Measurements from ENCODE around the gene LRP1. TPM values are rescaled to one million over a fixed set of nuclear protein-coding genes. Genes with fewer than 3 reads are reported as not detected.

LRP1 gene
- total RNA-seq, 2 experiments from 2014 or later: 1.1 to 4.4 TPM

GRCh38 chr12:57180321-57180989 is 52.2 kb downstream of the LRP1 start:
- no peak overlapping the region for H3K4me3 ChIP-seq (ENCODE audit: low read depth, low read length, poor library complexity, severe bottlenecking)
- POLR2A ChIA-PET: no interaction called here
- CTCF ChIA-PET (ENCODE audit: unreplicated experiment): no interaction called here
- no peak overlapping the region for H2AFZ ChIP-seq (ENCODE audit: low read length)
- no peaks in the 10 kb centered on the region for H3K79me2 ChIP-seq (ENCODE audit: insufficient read depth, low read depth, low read length)
- H3K9me2 ChIP-seq (ENCODE audit: insufficient read depth, low read length): no peaks in the 10 kb centered on the region
- no peaks in the 10 kb centered on the region for H3K9me3 ChIP-seq (ENCODE audit: low read length)
- peaks cover 9% of the 10 kb centered on the region for H3K4me1 ChIP-seq (ENCODE audit: insufficient read depth, low read length, poor library complexity, severe bottlenecking)
- no peak for DNase-seq (ENCODE audit: low spot score)
- no peaks in the 10 kb centered on the region for H4K20me1 ChIP-seq (ENCODE audit: insufficient read depth, low read length)
- TF ChIP-seq EZH2phosphoT487 (IDR thresholded peaks at IDR 0.05; ENCODE audit: borderline replicate concordance, low read depth, low read length): no peak
- TF ChIP-seq CTCF (conservative IDR thresholded peaks at IDR 0.05; ENCODE audit: low read length): no peak
- H3K27ac ChIP-seq (ENCODE audit: low read depth, low read length, poor library complexity, severe bottlenecking): no peak overlapping the region
- H3K36me3 ChIP-seq (ENCODE audit: insufficient read depth, low read length): no peaks in the 10 kb centered on the region
- H3K4me2 ChIP-seq (ENCODE audit: low read length): no peak overlapping the region
- BruUV-seq (replicated peaks): no TSS peak
- intact Hi-C loops (cut with micrococcal nuclease; ENCODE audit: unreplicated experiment): loop anchor here (5.0 kb wide), 2 partner anchors 113 to 173 kb away; partner anchors contain the start of gene ZBTB39

GRCh38 chr12:57181072-57181471 is 52.8 kb downstream of the LRP1 start:
- no TSS peak for BruUV-seq (replicated peaks)
- TF ChIP-seq CTCF (conservative IDR thresholded peaks at IDR 0.05; ENCODE audit: low read length) (no peak), EZH2phosphoT487 (IDR thresholded peaks at IDR 0.05; ENCODE audit: borderline replicate concordance, low read depth, low read length) (no peak)
- DNase-seq (ENCODE audit: low spot score): no peak
- Histone ChIP-seq H3K36me3 (ENCODE audit: insufficient read depth, low read length) (no peaks in the 10 kb centered on the region), H3K4me1 (ENCODE audit: insufficient read depth, low read length, poor library complexity, severe bottlenecking) (peaks cover 9% of the 10 kb centered on the region), H3K9me3 (ENCODE audit: low read length) (no peaks in the 10 kb centered on the region), H3K4me2 (ENCODE audit: low read length) (no peak overlapping the region), H2AFZ (ENCODE audit: low read length) (no peak overlapping the region), H4K20me1 (ENCODE audit: insufficient read depth, low read length) (no peaks in the 10 kb centered on the region), H3K79me2 (ENCODE audit: insufficient read depth, low read depth, low read length) (no peaks in the 10 kb centered on the region), H3K4me3 (ENCODE audit: low read depth, low read length, poor library complexity, severe bottlenecking) (no peak overlapping the region), H3K27ac (ENCODE audit: low read depth, low read length, poor library complexity, severe bottlenecking) (no peak overlapping the region), H3K9me2 (ENCODE audit: insufficient read depth, low read length) (no peaks in the 10 kb centered on the region)
- ChIA-PET POLR2A (interaction anchor here (1.0 kb wide), 1 partner anchor 53 kb away, joined by 3 read pairs; the partner anchor contains the start of gene LRP1), CTCF (ENCODE audit: unreplicated experiment) (no interaction called here)
- intact Hi-C loops (cut with micrococcal nuclease; ENCODE audit: unreplicated experiment): loop anchor here (5.0 kb wide), 2 partner anchors 114 to 174 kb away; partner anchors contain the start of gene ZBTB39

GRCh38 chr12:57181561-57182155 is 53.4 kb downstream of the LRP1 start:
- no peak overlapping the region for H2AFZ ChIP-seq (ENCODE audit: low read length)

More at GRCh38 chr12:57181561-57182155, 53.4 kb downstream of the LRP1 start:
- no peak for TF ChIP-seq EZH2phosphoT487 (IDR thresholded peaks at IDR 0.05; ENCODE audit: borderline replicate concordance, low read depth, low read length)
- TF ChIP-seq CTCF (conservative IDR thresholded peaks at IDR 0.05; ENCODE audit: low read length): no peak
- Histone ChIP-seq H3K36me3 (ENCODE audit: insufficient read depth, low read length) (no peaks in the 10 kb centered on the region), H4K20me1 (ENCODE audit: insufficient read depth, low read length) (no peaks in the 10 kb centered on the region), H3K4me2 (ENCODE audit: low read length) (no peak overlapping the region), H3K9me3 (ENCODE audit: low read length) (no peaks in the 10 kb centered on the region), H3K9me2 (ENCODE audit: insufficient read depth, low read length) (no peaks in the 10 kb centered on the region), H3K27ac (ENCODE audit: low read depth, low read length, poor library complexity, severe bottlenecking) (no peak overlapping the region), H3K4me1 (ENCODE audit: insufficient read depth, low read length, poor library complexity, severe bottlenecking) (peaks cover 9% of the 10 kb centered on the region), H3K4me3 (ENCODE audit: low read depth, low read length, poor library complexity, severe bottlenecking) (no peak overlapping the region), H3K79me2 (ENCODE audit: insufficient read depth, low read depth, low read length) (no peaks in the 10 kb centered on the region)
- ChIA-PET CTCF (ENCODE audit: unreplicated experiment) (interaction anchor here (2.7 kb wide), 1 partner anchor 58 kb away, joined by 8 read pairs; no protein-coding TSS in a partner anchor), POLR2A (interaction anchor here (1.0 kb wide), 1 partner anchor 53 kb away, joined by 3 read pairs; the partner anchor contains the start of gene LRP1)
- intact Hi-C loops (cut with micrococcal nuclease; ENCODE audit: unreplicated experiment): loop anchor here (5.0 kb wide), 2 partner anchors 114 to 174 kb away; partner anchors contain the start of gene ZBTB39
- no peak for DNase-seq (ENCODE audit: low spot score)
- no TSS peak for BruUV-seq (replicated peaks)
